ENCODE measurements around the gene C2orf69. TPM values are rescaled to one million over a fixed set of nuclear protein-coding genes. Genes with fewer than 3 reads are reported as not detected.

Gene C2orf69
- total and polyA plus RNA-seq, 2 donors (not counting 1 experiment from before 2014, with no cell fraction given) = 10.3 to 13.2 TPM

- no peak for DNase-seq (ENCODE audit: low read depth in 2 of 2)
- TF ChIP-seq CTCF (conservative IDR thresholded peaks at IDR 0.05 in 1 of 2, IDR thresholded peaks at IDR 0.05 in 1 of 2; ENCODE audit: low read depth in 1 of 2, low read length in 2 of 2) (no peak), EZH2 (IDR thresholded peaks at IDR 0.05; ENCODE audit: low read length, missing control alignments) (no peak)
- no peak overlapping the region for H3K9ac ChIP-seq (ENCODE audit: insufficient read depth, low read length)
- H3K79me2 ChIP-seq (ENCODE audit: control insufficient read depth, insufficient read depth, low read length) = no peaks in the 10 kb centered on the region
- H3K4me2 ChIP-seq (ENCODE audit: extremely low read depth, insufficient read depth, low read length) = no peak overlapping the region
- H3K27ac ChIP-seq (ENCODE audit: insufficient read depth, low read length) = no peak overlapping the region
- H4K20me1 ChIP-seq (ENCODE audit: control insufficient read depth, extremely low read depth, insufficient read depth, low read length) = no peaks in the 10 kb centered on the region
- H2AFZ ChIP-seq (ENCODE audit: low read length) = no peak overlapping the region
- H3K27me3 ChIP-seq (ENCODE audit: control insufficient read depth, insufficient read depth, low read length) = no peaks in the 10 kb centered on the region
- no peak overlapping the region for H3K4me3 ChIP-seq (replicated peaks in 1 of 4; ENCODE audit: control extremely low read depth in 1 of 4, insufficient read depth in 1 of 4, low read depth in 3 of 4, low read length in 4 of 4)
- H3K36me3 ChIP-seq (ENCODE audit: control insufficient read depth, insufficient read depth, low read length) = no peaks in the 10 kb centered on the region
- no peaks in the 10 kb centered on the region for H3K9me3 ChIP-seq (ENCODE audit: control insufficient read depth, insufficient read depth, low read depth, low read length)
- no peaks in the 10 kb centered on the region for H3K4me1 ChIP-seq (ENCODE audit: control insufficient read depth, extremely low read depth, insufficient read depth, low read length)
These were observed 14.5 kb upstream of the C2orf69 start for GRCh38 chr2:199896617-199897016.

GRCh38 chr2:199901942-199902341 lies 9.2 kb upstream of the C2orf69 start:
- Histone ChIP-seq H3K4me2 (ENCODE audit: extremely low read depth, insufficient read depth, low read length) (no peak overlapping the region), H3K9ac (ENCODE audit: insufficient read depth, low read length) (no peak overlapping the region), H3K79me2 (ENCODE audit: control insufficient read depth, insufficient read depth, low read length) (no peaks in the 10 kb centered on the region), H3K27ac (ENCODE audit: insufficient read depth, low read length) (no peak overlapping the region), H3K36me3 (ENCODE audit: control insufficient read depth, insufficient read depth, low read length) (no peaks in the 10 kb centered on the region), H4K20me1 (ENCODE audit: control insufficient read depth, extremely low read depth, insufficient read depth, low read length) (no peaks in the 10 kb centered on the region), H3K9me3 (ENCODE audit: control insufficient read depth, insufficient read depth, low read depth, low read length) (no peaks in the 10 kb centered on the region), H3K27me3 (ENCODE audit: control insufficient read depth, insufficient read depth, low read length) (no peaks in the 10 kb centered on the region), H3K4me3 (replicated peaks in 1 of 4; ENCODE audit: control extremely low read depth in 1 of 4, insufficient read depth in 1 of 4, low read depth in 3 of 4, low read length in 4 of 4) (no peak overlapping the region), H3K4me1 (ENCODE audit: control insufficient read depth, extremely low read depth, insufficient read depth, low read length) (no peaks in the 10 kb centered on the region), H2AFZ (ENCODE audit: low read length) (no peak overlapping the region)
- no peak for DNase-seq (ENCODE audit: low read depth in 2 of 2)
- TF ChIP-seq CTCF (conservative IDR thresholded peaks at IDR 0.05 in 1 of 2, IDR thresholded peaks at IDR 0.05 in 1 of 2; ENCODE audit: low read depth in 1 of 2, low read length in 2 of 2) = no peak
- TF ChIP-seq EZH2 (IDR thresholded peaks at IDR 0.05; ENCODE audit: low read length, missing control alignments) = no peak

GRCh38 chr2:199902486-199903110 lies 8.5 kb upstream of the C2orf69 start:
- Histone ChIP-seq H3K27ac (ENCODE audit: insufficient read depth, low read length) (no peak overlapping the region), H3K9ac (ENCODE audit: insufficient read depth, low read length) (no peak overlapping the region), H3K36me3 (ENCODE audit: control insufficient read depth, insufficient read depth, low read length) (no peaks in the 10 kb centered on the region), H4K20me1 (ENCODE audit: control insufficient read depth, extremely low read depth, insufficient read depth, low read length) (no peaks in the 10 kb centered on the region), H3K27me3 (ENCODE audit: control insufficient read depth, insufficient read depth, low read length) (no peaks in the 10 kb centered on the region), H3K4me2 (ENCODE audit: extremely low read depth, insufficient read depth, low read length) (no peak overlapping the region), H3K4me1 (ENCODE audit: control insufficient read depth, extremely low read depth, insufficient read depth, low read length) (no peaks in the 10 kb centered on the region), H3K4me3 (replicated peaks in 1 of 4; ENCODE audit: control extremely low read depth in 1 of 4, insufficient read depth in 1 of 4, low read depth in 3 of 4, low read length in 4 of 4) (no peak overlapping the region), H3K9me3 (ENCODE audit: control insufficient read depth, insufficient read depth, low read depth, low read length) (no peaks in the 10 kb centered on the region), H3K79me2 (ENCODE audit: control insufficient read depth, insufficient read depth, low read length) (no peaks in the 10 kb centered on the region), H2AFZ (ENCODE audit: low read length) (no peak overlapping the region)
- TF ChIP-seq CTCF (conservative IDR thresholded peaks at IDR 0.05 in 1 of 2, IDR thresholded peaks at IDR 0.05 in 1 of 2; ENCODE audit: low read depth in 1 of 2, low read length in 2 of 2) (no peak), EZH2 (IDR thresholded peaks at IDR 0.05; ENCODE audit: low read length, missing control alignments) (no peak)
- no peak for DNase-seq (ENCODE audit: low read depth in 2 of 2)
